PC-3 (cell line): ENCODE data around the gene STING1. TPM values are rescaled to one million over a fixed set of nuclear protein-coding genes. Genes with fewer than 3 reads are reported as not detected.

Experiments
- ATAC-seq: fragments of 200-7000 bp; cut with Tn5 transposase; 2 replicates; pipeline ENCODE4 v1.9.1; 2020; ENCODE audit warnings: mild to moderate bottlenecking, moderate library complexity
- BruUV-seq: library from RNA; stranded (reverse); fragments of 400-500 nt; replicated peaks from 2 replicates; lab custom pipeline; 2021; lab: Mats Ljungman, UMichigan
- CTCF ChIA-PET: fragments of 300-600 bp; sonication (Branson Sonifier 250); formaldehyde crosslinking; loops from one replicate; lab custom pipeline; 2022; ENCODE audit warnings: antibody characterized with exemption; lab: Charles Lee
- POLR2A ChIA-PET: fragments of 300-600 bp; sonication (Branson Sonifier 250); formaldehyde crosslinking; loops from one replicate; lab custom pipeline; 2022; ENCODE audit warnings: antibody characterized with exemption; ENCODE audit not compliant: unreplicated experiment; lab: Charles Lee
- DNase-seq: peaks from one replicate; pipeline ENCODE4 v3.0.0-alpha.2; 2015
- H2AFZ ChIP-seq: fragments of 300-600 bp; sonication (generic); 2 replicates; pipeline ENCODE4 v1.6.0; 2016; ENCODE audit warnings: antibody characterized with exemption, low read length
- H3F3A ChIP-seq: fragments of 300-600 bp; sonication (generic); one replicate; pipeline ENCODE4 v1.6.0; 2017; ENCODE audit warnings: antibody characterized with exemption, low read length, control low read depth, mild to moderate bottlenecking; ENCODE audit not compliant: unreplicated experiment
- H3K27ac ChIP-seq: fragments of 300-600 bp; sonication (generic); 2 replicates; pipeline ENCODE4 v1.5.1; 2016; ENCODE audit warnings: mild to moderate bottlenecking, low read length
- H3K27me3 ChIP-seq: fragments of 300-600 bp; sonication (generic); 2 replicates; pipeline ENCODE4 v1.6.1; 2016; ENCODE audit warnings: low read length, mixed read lengths
- H3K36me3 ChIP-seq: fragments of 300-600 bp; sonication (generic); 2 replicates; pipeline ENCODE4 v1.6.1; 2016; ENCODE audit warnings: low read depth, mixed run types, low read length, mixed read lengths
- H3K4me1 ChIP-seq: fragments of 300-600 bp; sonication (generic); 2 replicates; pipeline ENCODE4 v1.5.1; 2016; ENCODE audit warnings: low read length; ENCODE audit not compliant: insufficient read depth
- H3K4me2 ChIP-seq: fragments of 300-600 bp; sonication (generic); 2 replicates; pipeline ENCODE4 v1.6.0; 2016; ENCODE audit warnings: low read length
- H3K4me3 ChIP-seq: fragments of 300-600 bp; sonication (generic); 2 replicates; pipeline ENCODE4 v1.5.1; 2016; ENCODE audit warnings: mild to moderate bottlenecking, low read length, mixed read lengths
- H3K79me2 ChIP-seq: fragments of 300-600 bp; sonication (generic); 2 replicates; pipeline ENCODE4 v1.6.1; 2017; ENCODE audit warnings: low read length, mixed read lengths
- H3K9ac ChIP-seq: fragments of 300-600 bp; sonication (generic); 2 replicates; pipeline ENCODE4 v1.6.0; 2016; ENCODE audit warnings: mild to moderate bottlenecking, low read length
- H3K9me2 ChIP-seq: fragments of 300-600 bp; sonication (generic); replicated peaks from 2 replicates; pipeline ENCODE4 v1.6.1; 2016; ENCODE audit warnings: mixed run types, low read length, mixed read lengths
- H3K9me3 ChIP-seq: fragments of 300-600 bp; sonication (generic); 2 replicates; pipeline ENCODE4 v1.6.1; 2016; ENCODE audit warnings: low read length, mixed read lengths
- H4K20me1 ChIP-seq: fragments of 300-600 bp; sonication (generic); 2 replicates; pipeline ENCODE4 v1.6.1; 2016; ENCODE audit warnings: low read length, mixed read lengths
- EZH2 ChIP-seq: fragments of 300-600 bp; sonication (generic); IDR thresholded peaks from one replicate; pipeline ENCODE4 v1.6.1; 2017; ENCODE audit warnings: antibody characterized with exemption, mild to moderate bottlenecking, low read length; ENCODE audit not compliant: unreplicated experiment
- EZH2phosphoT487 ChIP-seq: fragments of 300-600 bp; sonication (generic); IDR thresholded peaks from 2 replicates; pipeline ENCODE4 v1.6.1; 2018; ENCODE audit warnings: mild to moderate bottlenecking, antibody characterized with exemption, low read length, borderline replicate concordance
- intact Hi-C: fragments of 100-400 bp; cut with micrococcal nuclease; formaldehyde crosslinking; loops from 2 replicates; pipeline ENCODE4 v1.9.0; 2023
- total RNA-seq: library from RNA; depleted of rRNA; stranded (reverse); fragments of >200 nt; gene quantifications from 2 replicates; pipeline ENCODE4 v1.2.3, GENCODE V29; 2014
- TF ChIP-seq, protein P1 (sequence below): fragments of 300-600 bp; sonication (generic); conservative IDR thresholded peaks from 2 replicates; pipeline ENCODE4 v1.5.1; 2017; ENCODE audit warnings: antibody characterized with exemption, low read depth, mild to moderate bottlenecking, low read length

The STING1 gene
- total RNA-seq, 1 experiment from 2014 or later = 12.6 TPM

DNA sequence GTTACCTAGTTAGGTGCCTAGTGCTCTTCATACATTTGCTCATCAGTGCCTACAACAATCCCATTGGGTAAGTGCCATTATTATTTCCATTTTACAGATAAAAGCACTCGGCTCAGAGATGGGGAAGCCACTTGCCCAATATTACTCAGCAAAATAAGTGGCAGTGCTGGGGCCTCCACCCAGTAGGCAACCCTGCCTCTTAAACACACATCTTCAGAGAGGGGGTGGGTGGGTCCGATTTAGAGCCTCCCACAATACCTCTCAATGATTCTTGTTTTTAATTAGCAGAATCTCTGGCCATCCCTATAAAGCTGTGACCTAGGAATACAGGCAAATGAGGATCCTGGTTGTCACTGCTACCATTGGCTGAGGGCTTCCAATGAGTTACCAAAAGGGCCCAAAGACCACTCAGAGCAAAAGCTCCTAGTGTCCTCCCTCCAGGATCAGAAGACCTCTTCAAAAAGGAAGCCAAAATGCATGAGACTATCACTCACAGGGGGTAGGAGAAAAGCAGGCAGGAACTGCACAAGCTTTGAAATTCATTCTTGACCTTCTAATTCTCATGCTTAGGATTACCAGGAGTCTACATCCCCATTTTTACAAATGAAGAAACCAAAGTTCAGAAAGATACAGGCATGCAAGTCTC lies 42.5 kb upstream of the STING1 start:
- DNase-seq (no peak), ATAC-seq (no peak)
- no TSS peak for BruUV-seq
- CTCF ChIA-PET = no interaction called here
- intact Hi-C loops = no loop called here
- Histone ChIP-seq H3K9me3 (no peaks in the 10 kb centered on the region), H4K20me1 (no peaks in the 10 kb centered on the region), H3K36me3 (no peaks in the 10 kb centered on the region), H3K9ac (no peak overlapping the region), H3F3A (no peaks in the 10 kb centered on the region), H3K27ac (no peak overlapping the region), H3K4me3 (no peak overlapping the region), H3K4me2 (no peak overlapping the region), H3K79me2 (no peaks in the 10 kb centered on the region), H2AFZ (no peak overlapping the region), H3K9me2 (no peaks in the 10 kb centered on the region), H3K27me3 (no peaks in the 10 kb centered on the region), H3K4me1 (no peaks in the 10 kb centered on the region)
- TF ChIP-seq, protein P1, sequence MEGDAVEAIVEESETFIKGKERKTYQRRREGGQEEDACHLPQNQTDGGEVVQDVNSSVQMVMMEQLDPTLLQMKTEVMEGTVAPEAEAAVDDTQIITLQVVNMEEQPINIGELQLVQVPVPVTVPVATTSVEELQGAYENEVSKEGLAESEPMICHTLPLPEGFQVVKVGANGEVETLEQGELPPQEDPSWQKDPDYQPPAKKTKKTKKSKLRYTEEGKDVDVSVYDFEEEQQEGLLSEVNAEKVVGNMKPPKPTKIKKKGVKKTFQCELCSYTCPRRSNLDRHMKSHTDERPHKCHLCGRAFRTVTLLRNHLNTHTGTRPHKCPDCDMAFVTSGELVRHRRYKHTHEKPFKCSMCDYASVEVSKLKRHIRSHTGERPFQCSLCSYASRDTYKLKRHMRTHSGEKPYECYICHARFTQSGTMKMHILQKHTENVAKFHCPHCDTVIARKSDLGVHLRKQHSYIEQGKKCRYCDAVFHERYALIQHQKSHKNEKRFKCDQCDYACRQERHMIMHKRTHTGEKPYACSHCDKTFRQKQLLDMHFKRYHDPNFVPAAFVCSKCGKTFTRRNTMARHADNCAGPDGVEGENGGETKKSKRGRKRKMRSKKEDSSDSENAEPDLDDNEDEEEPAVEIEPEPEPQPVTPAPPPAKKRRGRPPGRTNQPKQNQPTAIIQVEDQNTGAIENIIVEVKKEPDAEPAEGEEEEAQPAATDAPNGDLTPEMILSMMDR = no peak
- POLR2A ChIA-PET = no interaction called here

DNA sequence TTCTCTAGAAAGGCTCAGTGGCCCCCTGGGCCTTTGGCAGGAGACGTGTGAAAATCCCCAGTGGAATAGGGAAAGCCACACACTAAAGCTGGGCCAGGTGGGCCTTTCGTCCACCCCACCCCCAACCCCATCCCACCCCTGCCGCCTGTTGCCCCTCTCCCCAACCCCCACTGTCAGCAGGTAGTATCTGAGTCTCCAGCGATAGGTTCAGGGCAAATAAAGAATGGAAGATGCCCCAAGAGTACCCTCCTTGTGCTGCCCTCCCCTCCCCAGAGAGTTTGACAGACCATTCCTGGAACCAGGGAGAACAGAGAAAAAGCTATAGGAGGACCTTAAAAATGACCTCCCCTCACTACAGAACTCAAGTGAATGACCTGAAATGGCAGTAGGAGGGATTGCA lies 41.9 kb upstream of the STING1 start:
- H3K27me3 ChIP-seq = no peaks in the 10 kb centered on the region
- DNase-seq = no peak
- no TSS peak for BruUV-seq
- H3K4me3 ChIP-seq = no peak overlapping the region
- no peak for ATAC-seq
- TF ChIP-seq EZH2 (no peak), EZH2phosphoT487 (no peak)
- TF ChIP-seq, protein P1 = no peak
- H3K4me2 ChIP-seq = no peak overlapping the region
- ChIA-PET POLR2A (no interaction called here), CTCF (no interaction called here)
- H3F3A ChIP-seq = no peaks in the 10 kb centered on the region
- H3K9ac ChIP-seq = no peak overlapping the region
- H3K79me2 ChIP-seq = no peaks in the 10 kb centered on the region
- H4K20me1 ChIP-seq = no peaks in the 10 kb centered on the region
- no peak overlapping the region for H2AFZ ChIP-seq
- H3K27ac ChIP-seq = no peak overlapping the region
- intact Hi-C loops = no loop called here
- no peaks in the 10 kb centered on the region for H3K9me2 ChIP-seq
- H3K36me3 ChIP-seq = no peaks in the 10 kb centered on the region
- H3K9me3 ChIP-seq = no peaks in the 10 kb centered on the region
- H3K4me1 ChIP-seq = no peaks in the 10 kb centered on the region

DNA sequence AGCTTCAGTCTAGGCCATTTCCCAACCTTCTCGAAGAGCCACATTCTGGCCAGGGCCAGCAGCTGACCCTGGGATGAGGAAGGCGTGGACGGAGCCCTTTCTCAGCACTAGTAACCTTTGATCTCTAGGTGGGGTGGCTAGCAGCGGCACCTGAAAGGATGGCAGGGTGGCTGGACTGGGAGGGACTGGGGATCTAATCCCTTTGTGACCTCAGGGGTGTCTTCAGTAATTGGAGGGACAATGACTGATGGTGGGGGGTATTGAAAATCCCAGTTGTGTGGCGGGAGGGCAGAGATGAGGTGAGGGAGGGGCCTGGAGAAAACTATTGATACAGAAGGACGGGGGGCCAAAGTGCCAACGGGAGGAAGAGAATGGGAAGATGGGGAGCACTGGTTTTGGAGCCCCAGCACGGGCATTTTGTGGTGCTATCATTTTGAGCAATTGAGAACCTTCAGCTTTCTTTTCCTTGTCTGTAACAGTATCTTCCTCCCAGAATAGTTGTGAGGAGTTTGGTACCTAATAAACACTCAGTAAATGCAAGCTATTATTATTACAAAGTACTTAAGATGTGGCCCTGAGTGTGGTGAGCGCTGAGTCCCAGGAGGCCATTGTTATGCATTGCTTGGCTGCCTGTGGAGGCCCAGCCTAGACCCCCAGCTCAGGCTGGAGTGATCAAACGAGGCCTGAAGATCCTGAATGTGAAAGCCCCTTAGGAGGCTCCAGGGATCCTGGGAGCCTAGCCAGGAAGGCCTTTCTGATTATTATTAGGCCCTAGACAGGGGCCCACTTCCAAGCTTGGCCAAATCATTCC lies 41.3 kb upstream of the STING1 start:
- H3K27ac ChIP-seq = no peak overlapping the region
- no peaks in the 10 kb centered on the region for H3K4me1 ChIP-seq
- no peaks in the 10 kb centered on the region for H3K27me3 ChIP-seq
- no peak overlapping the region for H2AFZ ChIP-seq
- ChIA-PET POLR2A (no interaction called here), CTCF (no interaction called here)
- no peaks in the 10 kb centered on the region for H3K79me2 ChIP-seq
- no TSS peak for BruUV-seq
- no peak overlapping the region for H3K9ac ChIP-seq
- no peaks in the 10 kb centered on the region for H3K9me3 ChIP-seq
- H3F3A ChIP-seq = no peaks in the 10 kb centered on the region
- no peak overlapping the region for H3K4me2 ChIP-seq
- DNase-seq (no peak), ATAC-seq (no peak)
- intact Hi-C loops = no loop called here
- TF ChIP-seq, protein P1 = no peak
- H3K36me3 ChIP-seq = no peaks in the 10 kb centered on the region
- no peaks in the 10 kb centered on the region for H3K9me2 ChIP-seq
- H4K20me1 ChIP-seq = no peaks in the 10 kb centered on the region
- no peak overlapping the region for H3K4me3 ChIP-seq
